HG03469 (cell line): ENCODE results near the gene COL24A1.
"Not testable (repeated sequence)": the region's sequence is repeated elsewhere in the genome, so short reads cannot be mapped to it uniquely, and the experiment has no call there.

ENCODE experiments used
- ATAC-seq: cut with Tn5 transposase; IDR thresholded peaks from one replicate; pipeline ENCODE4 v1.9.1; 2021; ENCODE audit warnings: mild to moderate bottlenecking, moderate library complexity, moderate number of reproducible peaks; ENCODE audit not compliant: unreplicated experiment

COL24A1 gene

GRCh38 chr1:86085741-86086409, 70.7 kb downstream of the COL24A1 start:
- no peak for ATAC-seq

- no peak for ATAC-seq
Measured at GRCh38 chr1:86084998-86085397, 71.6 kb downstream of the COL24A1 start.

GRCh38 chr1:86082183-86082582, 74.4 kb downstream of the COL24A1 start:
- no peak for ATAC-seq

- not testable (repeated sequence) for ATAC-seq
Measured at GRCh38 chr1:86072474-86072873, 84.1 kb downstream of the COL24A1 start.

- not testable (repeated sequence) for ATAC-seq
Measured at GRCh38 chr1:86071870-86072269, 84.7 kb downstream of the COL24A1 start.

GRCh38 chr1:86069757-86070145, 86.8 kb downstream of the COL24A1 start:
- no peak for ATAC-seq

GRCh38 chr1:86068841-86069756, 87.5 kb downstream of the COL24A1 start:
- no peak for ATAC-seq

GRCh38 chr1:86068271-86068721, 88.3 kb downstream of the COL24A1 start:
- no peak for ATAC-seq

GRCh38 chr1:86067626-86068025, 88.9 kb downstream of the COL24A1 start:
- ATAC-seq = no peak

GRCh38 chr1:86064899-86065298, 91.7 kb downstream of the COL24A1 start:
- no peak for ATAC-seq

- no peak for ATAC-seq
Measured at GRCh38 chr1:86063721-86064120, 92.9 kb downstream of the COL24A1 start.

- no peak for ATAC-seq
Measured at GRCh38 chr1:86062453-86062852, 94.1 kb downstream of the COL24A1 start.

- peak; percentile 63 for ATAC-seq
Measured at GRCh38 chr1:86061551-86061990, 95.0 kb downstream of the COL24A1 start.

- no peak for ATAC-seq
Measured at GRCh38 chr1:86054396-86054795, 102.2 kb downstream of the COL24A1 start.

- ATAC-seq = peak; percentile 44
Measured at GRCh38 chr1:86052948-86053698, 103.4 kb downstream of the COL24A1 start.

- no peak for ATAC-seq
Measured at GRCh38 chr1:86035101-86035500, 121.5 kb downstream of the COL24A1 start.

- ATAC-seq = no peak
Measured at GRCh38 chr1:86030180-86030579, 126.4 kb downstream of the COL24A1 start.

- ATAC-seq = no peak
Measured at GRCh38 chr1:86018283-86018923, 138.2 kb downstream of the COL24A1 start.

- peak; percentile 67 for ATAC-seq
Measured at GRCh38 chr1:86016076-86016759, 140.4 kb downstream of the COL24A1 start.

GRCh38 chr1:86015375-86015774, 141.2 kb downstream of the COL24A1 start:
- peak; percentile 34 for ATAC-seq
